Superior temporal gyrus (tissue), 1 donor: ENCODE data around the gene SCG2.

ENCODE experiments used
- DNase-seq: peaks from one replicate; pipeline ENCODE4 v3.0.0-alpha.2; 2016; ENCODE audit errors: extremely low spot score

SCG2 gene, protein sequence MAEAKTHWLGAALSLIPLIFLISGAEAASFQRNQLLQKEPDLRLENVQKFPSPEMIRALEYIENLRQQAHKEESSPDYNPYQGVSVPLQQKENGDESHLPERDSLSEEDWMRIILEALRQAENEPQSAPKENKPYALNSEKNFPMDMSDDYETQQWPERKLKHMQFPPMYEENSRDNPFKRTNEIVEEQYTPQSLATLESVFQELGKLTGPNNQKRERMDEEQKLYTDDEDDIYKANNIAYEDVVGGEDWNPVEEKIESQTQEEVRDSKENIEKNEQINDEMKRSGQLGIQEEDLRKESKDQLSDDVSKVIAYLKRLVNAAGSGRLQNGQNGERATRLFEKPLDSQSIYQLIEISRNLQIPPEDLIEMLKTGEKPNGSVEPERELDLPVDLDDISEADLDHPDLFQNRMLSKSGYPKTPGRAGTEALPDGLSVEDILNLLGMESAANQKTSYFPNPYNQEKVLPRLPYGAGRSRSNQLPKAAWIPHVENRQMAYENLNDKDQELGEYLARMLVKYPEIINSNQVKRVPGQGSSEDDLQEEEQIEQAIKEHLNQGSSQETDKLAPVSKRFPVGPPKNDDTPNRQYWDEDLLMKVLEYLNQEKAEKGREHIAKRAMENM

GRCh38 chr2:223601932-223602666, at the start of gene SCG2:
SCG2 (minus strand) TSS chr2:223602361; CDS start chr2:223599282, 3,079 bp downstream.
- DNase-seq, result peak; percentile 76

DNA sequence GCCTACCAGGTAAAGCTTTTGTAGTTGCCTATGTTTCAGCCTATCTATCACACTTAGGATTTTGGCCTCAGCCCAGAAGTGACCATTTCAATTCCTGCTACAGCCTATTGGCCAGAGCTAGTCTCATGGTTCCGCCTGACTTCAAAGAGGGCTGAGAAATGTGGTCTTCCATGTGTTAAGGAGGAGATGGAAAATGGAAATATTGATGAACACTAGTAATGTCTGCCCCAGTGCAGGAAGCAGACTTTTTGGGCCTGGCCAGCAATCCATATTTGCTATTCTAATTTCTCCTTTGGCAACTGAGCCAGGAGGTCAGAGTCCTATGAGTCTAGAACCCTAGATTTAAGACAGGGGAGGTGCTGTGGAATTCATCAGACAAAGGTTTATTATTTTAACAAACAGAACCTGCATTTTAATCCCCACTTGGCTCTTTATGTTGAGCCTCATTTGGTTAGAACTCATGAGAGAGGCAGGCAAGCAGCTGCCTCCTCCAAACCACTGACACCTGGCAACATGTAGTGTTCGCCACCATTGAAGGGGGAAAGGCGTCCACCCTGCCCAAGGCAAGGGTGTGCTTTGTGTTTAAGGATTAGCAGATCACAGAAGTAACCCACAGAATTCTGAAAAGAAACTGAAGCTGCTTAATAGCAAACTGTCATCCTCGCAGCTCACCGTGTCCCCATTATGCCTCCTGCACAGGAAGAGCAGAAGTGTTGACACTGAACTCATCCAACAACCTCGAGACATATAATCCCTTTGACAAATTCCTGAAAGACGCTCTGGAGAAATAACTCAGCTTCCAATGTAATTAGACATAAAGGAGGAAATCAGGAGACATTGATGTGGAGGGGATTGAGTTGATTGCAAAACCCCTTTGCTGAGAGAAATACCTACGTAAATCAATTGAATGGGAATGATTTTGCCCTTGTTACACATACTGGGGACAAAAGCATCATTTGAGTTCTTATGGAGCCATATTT, 47.7 kb upstream of the SCG2 start:
- DNase-seq, result no peak

DNA sequence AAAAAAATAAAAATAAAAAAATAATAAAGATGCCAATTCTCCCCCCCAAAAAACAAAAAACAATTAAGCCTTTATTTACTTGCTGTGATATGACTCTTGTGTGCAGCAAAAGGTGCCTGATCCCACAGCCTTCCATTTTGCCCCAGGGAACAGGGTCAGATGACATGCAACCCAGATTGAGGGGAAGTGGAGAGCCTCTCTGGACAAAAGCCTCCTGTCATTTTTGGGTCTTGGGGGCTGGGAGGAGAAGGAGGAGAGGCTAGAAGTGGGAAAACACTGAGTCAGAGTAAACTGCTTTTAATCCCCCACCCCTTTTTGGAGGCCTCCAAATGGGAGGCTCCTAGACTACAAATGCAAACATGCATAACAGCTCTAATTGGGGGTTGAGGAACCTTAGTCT, 46.6 kb upstream of the SCG2 start:
- DNase-seq, result no peak

DNA sequence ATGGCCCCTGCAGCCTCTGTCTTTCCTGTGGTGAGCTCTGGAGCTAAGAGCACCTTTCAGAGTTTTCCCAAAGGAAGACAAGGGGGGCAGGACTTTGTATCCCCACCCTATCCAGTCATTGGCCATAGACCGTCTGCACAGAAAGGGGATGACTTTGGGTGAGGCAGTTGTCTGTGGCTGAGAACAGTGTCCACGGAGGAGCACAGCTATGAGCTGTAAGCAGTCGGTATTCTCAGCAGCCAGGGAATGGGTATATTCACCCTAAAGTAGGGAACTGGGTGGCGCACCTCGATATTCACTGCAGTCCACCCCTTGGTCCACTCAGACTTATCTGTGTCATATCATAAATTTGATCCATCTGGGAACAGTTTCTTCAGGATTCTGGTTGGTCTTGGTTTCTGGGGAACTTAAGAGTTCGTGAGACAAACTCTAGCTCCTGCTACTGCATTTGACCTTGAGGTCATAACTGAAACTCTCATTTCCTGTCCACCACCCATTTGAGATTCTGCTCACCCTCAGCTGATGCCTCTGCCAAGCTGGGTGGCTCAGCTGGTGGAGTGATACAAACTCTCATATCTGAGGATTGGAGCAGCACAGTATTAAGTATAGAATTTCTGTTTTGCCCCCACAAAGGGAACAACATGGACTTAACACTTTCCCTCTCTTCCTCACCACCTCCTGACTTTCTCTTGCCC, 45.2 kb upstream of the SCG2 start:
- DNase-seq, result no peak

GRCh38 chr2:223644136-223644535, 42.0 kb upstream of the SCG2 start:
- no peak for DNase-seq

GRCh38 chr2:223643309-223643708, 41.1 kb upstream of the SCG2 start:
- DNase-seq, result no peak

- no peak for DNase-seq
Observed at GRCh38 chr2:223642506-223642905, 40.3 kb upstream of the SCG2 start.

- DNase-seq, result no peak
Observed at GRCh38 chr2:223641082-223641481, 38.9 kb upstream of the SCG2 start.

GRCh38 chr2:223635080-223635479, 32.9 kb upstream of the SCG2 start:
- DNase-seq, result no peak

DNA sequence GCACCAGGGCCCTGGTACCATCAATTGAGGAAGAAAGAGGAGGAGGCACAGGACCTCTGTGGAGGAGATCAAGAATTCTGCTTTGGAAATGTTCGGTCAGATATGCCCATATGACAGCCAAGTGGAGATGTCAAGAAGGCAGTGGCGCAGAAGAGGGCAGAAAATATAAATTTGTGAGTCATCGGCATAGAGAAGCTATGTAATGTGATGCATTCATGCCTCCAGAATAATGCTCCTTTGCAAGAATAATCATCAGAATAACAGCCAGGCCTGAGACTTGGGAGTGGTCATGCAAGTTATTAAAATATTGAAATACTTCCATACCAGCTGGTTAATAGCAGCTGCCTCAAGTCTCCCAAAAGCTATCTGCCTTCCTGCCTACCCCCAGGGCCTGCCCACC, 32.1 kb upstream of the SCG2 start:
- no peak for DNase-seq

GRCh38 chr2:223633656-223634055, 31.5 kb upstream of the SCG2 start:
- no peak for DNase-seq

- DNase-seq, result no peak
Observed at GRCh38 chr2:223632826-223633225, 30.7 kb upstream of the SCG2 start.

- DNase-seq, result no peak
Observed at GRCh38 chr2:223626716-223627115, 24.6 kb upstream of the SCG2 start.

DNA sequence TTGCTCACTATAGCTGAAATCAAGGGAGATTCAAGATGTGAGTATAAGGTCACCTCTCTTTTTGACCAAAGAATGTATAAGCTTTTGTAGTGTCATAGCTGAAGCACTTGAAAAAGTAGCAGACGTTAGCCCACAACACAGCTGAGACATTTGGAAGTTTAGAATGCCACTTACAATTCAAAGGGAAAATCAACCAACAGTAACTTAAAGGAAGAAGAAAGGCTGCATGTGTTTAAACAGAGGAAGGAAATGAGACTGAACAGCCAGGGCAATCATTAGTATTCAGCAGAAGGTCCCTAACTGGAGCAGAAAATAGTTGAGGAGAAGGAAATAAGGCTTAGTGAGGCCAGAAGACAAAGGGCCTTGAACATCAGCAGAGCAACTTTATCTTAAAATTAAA, 23.5 kb upstream of the SCG2 start:
- DNase-seq, result no peak

DNA sequence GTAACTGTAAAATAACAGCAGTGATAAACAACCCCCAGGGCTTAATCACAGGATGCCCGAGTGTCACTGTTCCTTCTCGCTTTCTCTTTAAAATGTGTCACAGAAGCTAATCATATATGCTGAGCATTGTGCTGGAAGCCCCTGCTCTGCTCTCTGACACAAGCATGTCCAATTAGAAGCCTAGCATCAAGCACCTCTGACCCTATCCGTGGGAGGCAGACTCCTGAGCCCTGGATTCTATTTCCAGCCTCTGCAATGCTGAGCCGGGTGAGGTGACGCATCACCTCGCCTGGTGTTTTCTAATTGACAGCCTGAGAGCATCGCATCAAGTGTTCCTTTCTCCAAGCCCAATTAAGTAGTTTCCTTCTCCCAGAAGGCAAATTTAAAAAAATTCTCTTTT, 19.7 kb upstream of the SCG2 start:
- no peak for DNase-seq

- no peak for DNase-seq
Observed at GRCh38 chr2:223619486-223620129, 17.4 kb upstream of the SCG2 start.

- no peak for DNase-seq
Observed at GRCh38 chr2:223618172-223619035, 16.2 kb upstream of the SCG2 start.

GRCh38 chr2:223614534-223614933, 12.4 kb upstream of the SCG2 start:
- no peak for DNase-seq
